Measurements from ENCODE around the gene SPG21. TPM values are rescaled to one million over a fixed set of nuclear protein-coding genes. Genes with fewer than 3 reads are reported as not detected.
"Not testable (repeated sequence)": the region's sequence is repeated elsewhere in the genome, so short reads cannot be mapped to it uniquely, and the experiment has no call there.

SPG21 gene
- 39.5 and 52.6 TPM in 2 replicates for total RNA-seq (2014; rRNA removed; shearing (Covaris generic))
- 107 and 117 TPM in 2 replicates for polyA plus RNA-seq (2015; cell fraction: cytosol; rRNA removed)
- polyA plus RNA-seq (2015; cell fraction: nucleus; rRNA removed): 35.7 and 47.3 TPM in 2 replicates

GRCh38 chr15:64989416-64990167 lies at the start of gene SPG21:
Gene SPG21, minus strand, starts transcription at chr15:64989914. Its CDS starts 6,345 bp downstream, at chr15:64983569.
- peak; percentile 92 for DNase-seq (ENCODE audit: low read depth)

- DNase-seq (ENCODE audit: low read depth): no peak
Measured at GRCh38 chr15:65038836-65039235, 49.1 kb upstream of the SPG21 start.

DNA sequence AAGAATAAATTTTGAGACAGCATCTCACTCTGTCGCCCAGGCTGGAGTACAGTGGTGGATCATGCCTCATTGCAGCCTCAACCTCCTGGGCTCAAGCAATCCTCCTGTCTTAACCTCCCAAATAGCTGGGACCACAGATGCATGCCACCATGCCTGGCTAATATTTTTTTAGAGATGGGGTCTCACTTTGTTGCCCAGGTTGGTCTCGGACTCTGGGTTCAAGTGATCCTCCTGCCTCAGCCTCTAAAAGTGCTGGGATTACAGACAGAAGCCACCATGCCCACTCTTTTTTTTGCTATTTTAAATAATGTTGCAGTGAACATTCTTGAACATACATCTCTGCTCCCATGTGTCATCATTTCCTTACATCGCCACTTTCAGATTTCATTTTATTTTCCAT lies 48.7 kb upstream of the SPG21 start:
- no peak for DNase-seq (ENCODE audit: low read depth)

GRCh38 chr15:65037309-65037708 lies 47.6 kb upstream of the SPG21 start:
- DNase-seq (ENCODE audit: low read depth): no peak

- no peak for DNase-seq (ENCODE audit: low read depth)
Measured at GRCh38 chr15:65034719-65035118, 45.0 kb upstream of the SPG21 start.

- DNase-seq (ENCODE audit: low read depth): peak; percentile 42
Measured at GRCh38 chr15:65033659-65034269, 44.0 kb upstream of the SPG21 start.

GRCh38 chr15:65032801-65033537 lies 43.3 kb upstream of the SPG21 start:
- peak; percentile 79 for DNase-seq (ENCODE audit: low read depth)

DNA sequence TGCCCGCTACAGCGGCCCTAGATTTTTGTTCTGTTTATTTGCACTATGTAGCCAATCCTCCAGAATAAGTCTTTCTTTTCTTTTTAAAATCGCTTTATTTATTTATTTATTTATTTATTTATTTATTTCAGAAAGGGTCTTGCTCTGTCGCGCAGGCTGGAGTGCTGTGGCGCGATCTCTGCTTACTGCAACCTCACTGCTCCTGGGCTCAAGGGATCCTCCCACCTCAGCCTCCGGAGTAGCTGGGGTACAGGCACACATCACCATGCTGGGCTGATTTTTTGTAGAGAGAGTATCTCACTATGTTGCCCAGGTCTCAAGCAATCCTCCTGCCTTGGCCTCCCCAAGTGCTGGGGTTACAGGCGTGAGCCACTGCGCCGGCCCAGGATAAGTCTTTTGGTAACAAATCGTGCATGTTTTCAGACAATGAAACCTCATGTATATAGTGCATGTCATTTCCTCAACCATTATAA lies 40.1 kb upstream of the SPG21 start:
- no peak for DNase-seq (ENCODE audit: low read depth)

DNA sequence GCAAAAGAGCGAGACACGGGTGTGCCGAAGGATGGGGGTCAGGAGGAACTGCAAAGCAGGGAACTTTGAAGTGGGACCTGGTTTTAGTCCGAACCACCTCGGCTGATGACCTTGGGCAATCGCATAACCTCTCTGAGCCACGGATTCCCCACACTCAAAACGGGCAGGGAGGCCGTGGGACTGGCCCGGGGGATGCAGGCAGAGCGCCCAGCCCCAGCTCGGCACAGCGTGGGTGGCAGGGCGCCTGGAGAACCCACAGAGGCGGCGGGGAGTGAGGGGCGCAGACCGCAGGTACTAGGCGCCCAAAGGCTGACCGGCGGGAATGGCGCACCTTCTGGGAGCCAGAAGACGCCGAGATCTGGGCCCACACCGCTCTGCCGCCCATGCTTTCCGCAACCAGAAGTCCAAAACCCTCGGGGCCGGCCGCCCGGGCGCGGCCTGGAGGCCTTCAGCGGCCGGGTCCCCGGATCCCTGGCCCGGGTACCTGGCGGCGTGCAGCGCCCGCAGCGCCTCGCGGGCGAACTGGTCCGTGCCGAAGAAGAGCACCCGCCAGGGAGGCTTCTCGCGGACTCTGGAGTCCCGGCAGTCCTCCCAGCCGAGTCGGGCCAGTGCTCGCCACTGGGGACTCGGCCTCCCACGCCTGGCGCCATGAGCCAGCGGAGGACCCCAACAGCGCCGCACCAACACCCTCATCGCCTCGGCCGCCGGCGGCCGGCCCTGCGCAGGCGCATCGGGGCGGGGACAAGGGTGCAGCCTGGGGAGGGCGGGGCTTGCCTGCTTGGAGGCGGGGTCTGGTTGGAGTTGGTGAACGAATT lies 39.4 kb upstream of the SPG21 start, which contains the start of gene MTFMT:
Gene MTFMT, minus strand, starts transcription at position 719 of the 815 bp plus-strand sequence. Its CDS starts 26 bp downstream, at position 693.
- peak; percentile 64 for DNase-seq (ENCODE audit: low read depth)

- no peak for DNase-seq (ENCODE audit: low read depth)
Measured at GRCh38 chr15:65028338-65028737, 38.6 kb upstream of the SPG21 start.

DNA sequence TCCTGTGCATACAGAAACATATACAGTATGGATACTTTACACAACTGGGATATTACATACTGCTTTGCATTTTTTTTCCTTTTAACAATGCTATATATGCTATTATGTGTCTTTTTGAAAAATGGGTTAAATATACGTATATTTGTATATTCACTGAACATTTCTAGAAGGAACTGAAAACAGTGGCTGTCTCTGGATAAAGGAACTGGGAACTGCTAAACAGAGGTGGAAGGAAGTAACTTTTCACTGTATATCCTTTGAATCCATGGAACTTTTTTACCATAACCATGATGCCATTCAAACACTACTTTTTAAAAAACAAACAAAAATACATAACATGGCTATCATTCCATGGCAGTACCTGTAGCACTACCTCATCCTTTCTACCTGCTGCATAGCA lies 37.9 kb upstream of the SPG21 start:
- no peak for DNase-seq (ENCODE audit: low read depth)

- no peak for DNase-seq (ENCODE audit: low read depth)
Measured at GRCh38 chr15:65026756-65027155, 37.0 kb upstream of the SPG21 start.

DNA sequence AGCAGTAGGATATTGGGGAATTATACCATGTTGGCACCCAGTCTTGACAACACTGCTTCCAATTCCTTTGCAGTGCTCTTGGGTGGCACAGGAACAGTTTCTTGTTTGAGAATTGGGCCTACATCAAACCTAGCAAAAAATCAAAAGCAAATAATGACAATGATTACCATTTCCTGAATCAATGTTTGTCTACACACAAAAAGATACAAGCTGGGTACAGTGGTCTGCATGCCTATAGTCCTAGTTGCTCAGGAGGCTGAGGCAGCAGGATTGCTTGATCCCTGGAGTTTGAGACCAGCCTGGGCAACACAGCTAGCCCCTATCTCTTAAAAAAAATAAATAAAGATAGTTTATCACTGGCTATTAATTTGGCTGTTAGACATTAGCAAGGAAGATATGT lies 31.8 kb upstream of the SPG21 start:
- no peak for DNase-seq (ENCODE audit: low read depth)

DNA sequence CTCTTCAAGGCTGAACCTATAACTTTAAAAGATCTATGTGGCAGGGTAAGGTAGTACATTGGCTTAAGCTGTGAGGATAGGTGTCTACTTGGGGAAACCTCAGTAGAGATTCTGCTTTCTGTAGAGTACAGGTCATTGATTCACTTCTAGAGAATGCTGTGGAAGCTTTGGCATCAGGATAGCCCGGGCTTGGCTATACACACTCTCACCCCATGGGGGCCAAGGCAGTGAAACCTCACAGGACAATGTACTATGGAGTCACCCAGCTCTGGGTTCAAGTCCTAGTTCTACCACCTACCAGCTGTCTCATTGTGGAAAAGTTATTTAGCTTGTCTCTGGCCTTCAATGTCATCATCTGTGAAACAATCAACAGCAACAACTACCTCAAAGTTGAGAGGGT lies 30.7 kb upstream of the SPG21 start:
- no peak for DNase-seq (ENCODE audit: low read depth)

GRCh38 chr15:65011198-65011597 lies 21.5 kb upstream of the SPG21 start:
- not testable (repeated sequence) for DNase-seq (ENCODE audit: low read depth)

DNA sequence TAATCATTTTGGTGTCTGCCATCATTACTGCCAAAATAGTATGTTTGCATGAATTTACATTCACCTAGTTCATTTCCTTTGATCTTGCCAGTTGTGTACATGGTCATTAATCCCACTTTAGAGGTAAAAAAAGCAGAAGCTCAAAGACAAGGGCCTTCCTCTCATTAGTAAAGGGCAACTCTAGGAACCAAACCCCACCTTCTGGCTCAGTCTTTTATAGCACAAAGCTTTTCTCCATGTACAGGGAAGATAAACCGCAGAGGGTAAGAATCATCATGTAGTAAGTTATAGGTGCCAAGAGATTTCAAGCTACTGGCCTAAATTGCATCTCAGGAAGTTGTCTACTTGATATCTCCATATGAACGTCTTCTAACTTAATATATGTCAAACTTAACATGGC lies 19.3 kb upstream of the SPG21 start:
- no peak for DNase-seq (ENCODE audit: low read depth)

DNA sequence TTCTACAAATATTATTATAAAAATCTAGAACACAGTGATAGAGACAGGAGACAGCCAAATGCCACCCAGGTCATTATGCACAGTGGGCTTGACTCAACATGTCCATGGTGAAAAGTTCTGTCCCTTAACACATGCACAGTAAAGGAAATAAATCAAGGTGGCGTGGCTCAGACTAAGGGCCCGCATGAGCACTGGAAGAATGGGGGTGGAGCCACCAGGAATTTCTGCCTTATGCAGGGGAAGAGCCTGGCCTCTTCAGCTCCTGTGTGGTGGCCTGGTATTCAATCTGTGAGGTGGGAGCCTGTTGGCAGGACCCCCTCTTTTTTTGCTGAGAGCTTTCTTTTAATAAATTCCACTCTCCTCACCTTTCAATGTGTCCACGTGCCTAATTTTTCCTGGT lies 17.2 kb upstream of the SPG21 start:
- no peak for DNase-seq (ENCODE audit: low read depth)

DNA sequence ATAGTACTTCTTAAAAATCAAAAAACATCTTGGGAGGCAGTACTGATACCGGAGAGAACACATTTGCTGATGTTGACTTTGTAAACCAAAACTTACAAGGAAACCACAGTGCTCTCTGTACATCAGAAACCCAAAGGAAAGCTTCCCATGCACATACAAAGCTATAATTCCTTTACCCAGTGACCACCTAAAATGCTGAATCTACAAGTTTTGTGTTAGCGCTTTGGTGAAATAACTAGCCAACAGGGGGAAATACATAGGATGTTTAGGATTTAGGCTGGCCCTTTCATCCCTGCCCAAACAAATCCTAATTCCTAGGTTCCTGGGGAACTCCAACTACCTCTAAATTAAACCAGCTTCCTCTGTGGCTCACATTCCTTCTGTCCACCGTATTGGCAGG lies 15.3 kb upstream of the SPG21 start:
- no peak for DNase-seq (ENCODE audit: low read depth)

DNA sequence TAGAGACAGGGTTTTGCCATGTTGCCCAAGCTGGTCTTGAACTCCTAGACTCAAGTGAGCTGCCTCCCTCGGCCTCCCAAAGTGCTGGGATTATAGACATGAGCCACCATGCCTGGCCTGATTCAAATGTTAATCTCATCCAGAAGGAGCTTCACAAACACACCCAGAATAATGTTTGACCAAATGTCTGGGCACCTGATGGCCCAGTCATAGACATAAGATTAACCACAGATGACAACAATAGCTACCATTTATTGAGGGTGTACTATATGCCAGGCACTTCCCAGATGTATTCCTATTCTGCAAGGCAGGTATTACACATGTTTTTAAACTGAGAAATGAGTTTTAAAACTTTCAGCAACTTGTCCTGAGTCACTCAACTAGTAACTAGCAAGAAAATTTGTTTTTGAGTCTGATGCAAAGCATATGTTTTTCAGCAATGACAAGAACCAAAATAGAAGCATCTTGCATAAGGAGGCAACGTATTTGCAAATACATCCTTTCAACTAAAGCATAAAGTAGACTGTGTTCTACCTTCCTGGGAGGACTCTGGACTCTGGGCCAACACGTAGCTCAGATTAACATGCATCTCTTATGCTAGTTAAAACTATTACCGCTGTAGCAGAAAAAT lies 8.1 kb upstream of the SPG21 start:
- DNase-seq (ENCODE audit: low read depth): no peak

- DNase-seq (ENCODE audit: low read depth): no peak
Measured at GRCh38 chr15:64997066-64997465, 7.4 kb upstream of the SPG21 start.

GRCh38 chr15:64993290-64993689 lies 3.6 kb upstream of the SPG21 start:
- no peak for DNase-seq (ENCODE audit: low read depth)

Measured in HT1080 (cell line).